Measurements from ENCODE around the gene NDUFAF4. TPM values are rescaled to one million over a fixed set of nuclear protein-coding genes. Genes with fewer than 3 reads are reported as not detected.

The NDUFAF4 gene
- total and polyA plus RNA-seq, 4 donors = 4.9 to 62.1 (median 10.4) TPM

- DNase-seq (ENCODE audit: low spot score) = no peak
- peaks cover 0 to 4% (median 2%) of the 10 kb centered on the region in 4 donors for H3K9me3 ChIP-seq (ENCODE audit: control insufficient read depth in 4 of 4, low read length in 3 of 4)
- H3K27ac ChIP-seq (ENCODE audit: low read depth in 1 of 2, low read length in 2 of 2) = no peak overlapping the region
- no peaks in the 10 kb centered on the region for H3K4me1 ChIP-seq (ENCODE audit: control insufficient read depth in 4 of 4, insufficient read depth in 4 of 4, low read length in 3 of 4)
- TF ChIP-seq, protein P1, sequence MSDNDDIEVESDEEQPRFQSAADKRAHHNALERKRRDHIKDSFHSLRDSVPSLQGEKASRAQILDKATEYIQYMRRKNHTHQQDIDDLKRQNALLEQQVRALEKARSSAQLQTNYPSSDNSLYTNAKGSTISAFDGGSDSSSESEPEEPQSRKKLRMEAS (IDR thresholded peaks at IDR 0.05) = no peak
- no peak for TF ChIP-seq HNF4A (conservative IDR thresholded peaks at IDR 0.05)
- no peaks in the 10 kb centered on the region for H3K36me3 ChIP-seq (ENCODE audit: control insufficient read depth in 4 of 4, insufficient read depth in 3 of 4, low read depth in 1 of 4, low read length in 3 of 4)
- H3K27me3 ChIP-seq (ENCODE audit: control insufficient read depth in 4 of 4, insufficient read depth in 4 of 4, low read length in 3 of 4) = peaks cover 0 to 3% (median 1%) of the 10 kb centered on the region in 4 donors
- no peak overlapping the region for H3K4me3 ChIP-seq (ENCODE audit: low read depth in 1 of 3, low read length in 3 of 3)
- H3K9ac ChIP-seq (ENCODE audit: low read depth in 1 of 2, low read length in 2 of 2) = no peak overlapping the region
These were observed 53.2 kb downstream of the NDUFAF4 start for GRCh38 chr6:96844530-96844929.

DNA sequence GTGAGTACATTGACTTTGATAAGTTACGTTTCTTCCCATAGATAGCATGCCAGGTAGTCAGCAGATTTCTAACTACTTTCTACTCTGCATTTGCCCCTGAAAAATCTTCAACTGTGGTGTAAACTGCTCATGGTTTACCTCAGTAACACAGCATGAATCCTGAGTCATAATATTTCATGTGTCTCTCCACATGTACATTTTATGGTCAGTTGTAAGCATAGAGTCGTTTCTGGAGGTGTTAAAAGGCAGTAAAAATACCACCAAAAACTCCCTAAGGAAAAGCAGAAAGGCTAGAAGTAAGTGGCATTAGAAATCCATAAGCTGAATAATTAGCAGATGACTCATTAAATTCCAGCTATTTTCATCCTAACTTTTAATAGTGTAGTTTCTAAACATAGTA lies 56.3 kb downstream of the NDUFAF4 start:
- no peaks in the 10 kb centered on the region for H3K36me3 ChIP-seq (ENCODE audit: control insufficient read depth in 4 of 4, insufficient read depth in 3 of 4, low read depth in 1 of 4, low read length in 3 of 4)
- DNase-seq (ENCODE audit: low spot score) = no peak
- H3K4me3 ChIP-seq (ENCODE audit: low read depth in 1 of 3, low read length in 3 of 3) = no peak overlapping the region
- H3K9ac ChIP-seq (ENCODE audit: low read depth in 1 of 2, low read length in 2 of 2) = no peak overlapping the region
- TF ChIP-seq SP1 (IDR thresholded peaks at IDR 0.05) (no peak), RXRA (IDR thresholded peaks at IDR 0.05) (no peak), GABPA (IDR thresholded peaks at IDR 0.05 in 1 of 2, conservative IDR thresholded peaks at IDR 0.05 in 1 of 2) (no peak), HNF4G (IDR thresholded peaks at IDR 0.05) (no peak)
- peaks cover 0 to 5% (median 4%) of the 10 kb centered on the region in 4 donors for H3K27me3 ChIP-seq (ENCODE audit: control insufficient read depth in 4 of 4, insufficient read depth in 4 of 4, low read length in 3 of 4)
- peaks cover 0 to 4% (median 2%) of the 10 kb centered on the region in 4 donors for H3K9me3 ChIP-seq (ENCODE audit: control insufficient read depth in 4 of 4, low read length in 3 of 4)
- 36% methylated on average over 2 of the region's 2 CpGs for WGBS
- peaks cover 5 to 15% (median 10%) of the 10 kb centered on the region in 4 donors for H3K4me1 ChIP-seq (ENCODE audit: control insufficient read depth in 4 of 4, insufficient read depth in 4 of 4, low read length in 3 of 4)
- H3K27ac ChIP-seq (ENCODE audit: low read depth in 1 of 2, low read length in 2 of 2) = no peak overlapping the region

Small RNAs within 50 kb of the gene (small RNA-seq; reads per million reads assigned to genes)
- not detected for gene RN7SL509P

Other genes with a start within 250 kb of the NDUFAF4 start
- under 1 TPM; 0.08 to 0.14 TPM for gene GPR63, start 60.4 kb downstream of the NDUFAF4 start, total RNA-seq
- under 1 TPM in 1 of 2 donors, not detected in 1; 0.03 TPM for gene GPR63, start 60.4 kb downstream of the NDUFAF4 start, polyA plus RNA-seq
- gene KLHL32, start 26.8 kb upstream of the NDUFAF4 start, total RNA-seq = under 1 TPM; 0.56 to 0.59 TPM
- gene KLHL32, start 26.8 kb upstream of the NDUFAF4 start, polyA plus RNA-seq = under 1 TPM; 0.21 to 0.38 TPM